Activated naive CD4-positive, alpha-beta T cell treated with anti-CD3 and anti-CD28 coated beads for 36 hours (primary cell): ENCODE data around the gene NEURL4. TPM values are rescaled to one million over a fixed set of nuclear protein-coding genes. Genes with fewer than 3 reads are reported as not detected.

Experiments
- CTCF ChIA-PET: fragments of 350-600 bp; sonication (Branson Sonifier 250); formaldehyde crosslinking; loops from one replicate; lab custom pipeline; 2021; ENCODE audit warnings: antibody characterized with exemption; lab: Charles Lee
- DNase-seq: peaks from one replicate; pipeline ENCODE4 v3.0.0-alpha.2; 2020
- H3K27ac Mint-ChIP-seq: one replicate; pipeline ENCODE4 v1.8.0; 2021; ENCODE audit warnings: mild to moderate bottlenecking, mixed read lengths
- H3K27me3 Mint-ChIP-seq: one replicate; pipeline ENCODE4 v1.8.0; 2021; ENCODE audit warnings: low read depth, mixed read lengths
- H3K36me3 Mint-ChIP-seq: one replicate; pipeline ENCODE4 v1.8.0; 2021; ENCODE audit warnings: low read depth, mixed read lengths
- H3K4me1 Mint-ChIP-seq: one replicate; pipeline ENCODE4 v1.8.0; 2021; ENCODE audit warnings: low read depth, mixed read lengths
- H3K4me3 Mint-ChIP-seq: one replicate; pipeline ENCODE4 v1.8.0; 2021; ENCODE audit warnings: mild to moderate bottlenecking, moderate library complexity, mixed read lengths
- H3K9me3 Mint-ChIP-seq: one replicate; pipeline ENCODE4 v1.8.0; 2021; ENCODE audit warnings: mixed read lengths
- intact Hi-C: fragments of 100-400 bp; cut with micrococcal nuclease; formaldehyde crosslinking; loops from one replicate; pipeline ENCODE4 v1.15.1; 2023
- total RNA-seq, 2 experiments: library from RNA; stranded (reverse); gene quantifications; one replicate each; pipeline ENCODE4 v1.2.3, GENCODE V29; 2021

The NEURL4 gene
- total RNA-seq, 2 experiments from 2014 or later = 21.9 to 22.5 TPM

DNA sequence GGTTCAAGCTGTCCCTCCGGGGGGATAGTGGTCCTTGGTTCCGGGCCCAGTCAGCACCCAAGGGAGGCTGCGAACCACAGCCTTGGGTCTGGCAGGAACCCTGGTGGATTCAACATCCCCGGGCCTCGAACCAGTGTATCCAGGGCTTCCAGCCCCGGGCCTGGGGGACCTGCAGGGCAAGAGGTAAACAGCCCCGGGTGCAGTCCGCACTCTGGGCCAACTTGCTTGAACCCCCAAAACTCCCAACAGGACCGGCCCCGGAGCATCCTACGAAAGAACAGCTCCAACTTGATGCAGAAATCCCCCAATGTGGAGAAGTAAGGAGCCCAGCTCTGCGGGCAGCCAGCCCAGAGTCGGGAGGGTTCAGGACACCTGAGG, 1.5 kb upstream of the NEURL4 start:
- Mint-ChIP-seq H3K27me3 (no peaks in the 10 kb centered on the region), H3K4me3 (peak overlapping the region; percentile 97), H3K4me1 (peaks cover 65% of the 10 kb centered on the region), H3K9me3 (no peaks in the 10 kb centered on the region), H3K27ac (peak overlapping the region; percentile 91), H3K36me3 (peaks cover 5% of the 10 kb centered on the region)
- CTCF ChIA-PET = interaction anchor here (1.2 to 1.7 kb wide), 4 partner anchors 15 to 20 kb away, joined by 3 to 8 read pairs (median 4); no protein-coding TSS in a partner anchor
- intact Hi-C loops = loop anchor here (5.0 to 10.0 kb wide), 2 partner anchors 152 to 514 kb away; partner anchors contain the start of genes POLR2A and SLC35G6
- DNase-seq = no peak

DNA sequence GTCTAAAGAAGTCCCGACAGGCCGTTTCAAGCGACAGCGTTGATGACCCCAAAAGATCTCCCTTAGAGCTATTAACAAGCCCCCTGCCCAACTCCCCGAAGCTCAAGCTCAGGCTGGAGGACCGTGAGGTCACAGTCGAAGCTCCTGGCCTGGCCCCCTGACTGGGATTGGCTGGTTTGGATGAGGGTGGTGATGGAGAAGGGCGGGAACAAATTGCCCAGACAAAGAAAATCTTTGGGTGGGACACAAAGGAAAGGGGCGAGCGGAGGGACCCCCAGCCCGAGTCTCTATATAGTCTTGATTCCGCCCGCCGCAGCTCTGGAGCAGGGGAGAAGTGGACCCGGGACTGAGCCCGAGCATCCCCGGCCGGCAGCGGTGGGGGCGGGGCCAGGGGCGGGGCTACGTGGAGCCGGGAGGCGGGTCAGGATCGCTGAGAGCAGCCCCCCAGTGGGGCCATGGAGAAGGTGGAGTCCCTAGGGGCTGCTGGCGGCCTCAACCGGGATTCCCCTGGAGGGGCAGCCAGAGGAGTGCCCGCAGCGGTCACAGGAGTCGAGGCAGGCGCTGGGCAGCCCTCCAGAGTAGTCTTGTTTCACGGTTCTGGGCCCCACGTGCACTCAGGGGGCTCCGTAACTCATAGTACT, 982 bp upstream of the NEURL4 start:
- Mint-ChIP-seq H3K27ac (peak overlapping the region; percentile 91), H3K9me3 (no peaks in the 10 kb centered on the region), H3K4me1 (peaks cover 60% of the 10 kb centered on the region), H3K36me3 (peaks cover 7% of the 10 kb centered on the region), H3K27me3 (no peaks in the 10 kb centered on the region), H3K4me3 (peak overlapping the region; percentile 97)
- DNase-seq = peak; percentile 87
- CTCF ChIA-PET = interaction anchor here (0.6 to 1.7 kb wide), 12 partner anchors 7 to 357 kb away, joined by 3 to 8 read pairs (median 4); partner anchors contain the start of genes SLC2A4, TMEM95 and TP53
- intact Hi-C loops = loop anchor here (1.0 to 10.0 kb wide), 7 partner anchors 23 to 515 kb away; partner anchors contain the start of genes EIF5A, POLR2A, SLC35G6 and TMEM256

DNA sequence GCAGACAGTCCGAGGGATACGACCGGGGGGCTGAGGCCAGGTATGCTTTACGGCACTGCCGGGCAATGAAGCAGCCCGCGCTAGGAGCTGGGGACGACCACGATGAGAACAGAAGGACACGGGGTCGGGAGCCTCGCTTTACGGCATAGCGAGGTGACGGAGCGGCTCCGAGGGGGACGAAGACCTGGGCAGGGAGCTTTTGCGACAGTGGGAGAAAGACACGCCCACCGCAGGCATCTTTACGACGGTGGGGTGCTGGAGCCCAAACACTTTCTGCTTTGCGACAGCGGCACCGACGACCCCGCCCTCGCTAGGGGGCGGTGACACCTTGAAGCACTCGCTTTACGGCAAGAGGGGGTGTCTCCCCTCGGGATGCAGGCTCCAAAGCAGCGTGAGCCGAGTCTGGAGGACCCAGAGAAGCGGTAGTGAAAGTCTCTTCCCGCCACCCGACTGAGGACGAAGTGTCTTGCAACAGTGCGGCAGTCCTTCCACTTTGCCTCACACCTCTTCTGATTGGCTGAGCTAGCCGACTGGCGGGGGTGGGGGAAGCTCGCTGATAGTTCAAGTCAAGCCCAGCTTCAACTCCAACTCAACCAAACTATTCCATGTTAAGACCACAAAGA, 350 bp upstream of the NEURL4 start:
- DNase-seq = peak; percentile 98
- Mint-ChIP-seq H3K4me3 (peak overlapping the region; percentile 97), H3K9me3 (no peaks in the 10 kb centered on the region), H3K27ac (peak overlapping the region; percentile 91), H3K4me1 (peaks cover 54% of the 10 kb centered on the region), H3K27me3 (no peaks in the 10 kb centered on the region), H3K36me3 (peaks cover 9% of the 10 kb centered on the region)
- CTCF ChIA-PET = interaction anchor here (0.6 to 1.7 kb wide), 13 partner anchors 8 to 357 kb away, joined by 3 to 8 read pairs (median 4); partner anchors contain the start of genes SLC2A4, TMEM95 and TP53
- intact Hi-C loops = loop anchor here (1.0 to 5.0 kb wide), 5 partner anchors 22 to 358 kb away; partner anchors contain the start of genes EIF5A, TMEM256, TP53 and WRAP53

DNA sequence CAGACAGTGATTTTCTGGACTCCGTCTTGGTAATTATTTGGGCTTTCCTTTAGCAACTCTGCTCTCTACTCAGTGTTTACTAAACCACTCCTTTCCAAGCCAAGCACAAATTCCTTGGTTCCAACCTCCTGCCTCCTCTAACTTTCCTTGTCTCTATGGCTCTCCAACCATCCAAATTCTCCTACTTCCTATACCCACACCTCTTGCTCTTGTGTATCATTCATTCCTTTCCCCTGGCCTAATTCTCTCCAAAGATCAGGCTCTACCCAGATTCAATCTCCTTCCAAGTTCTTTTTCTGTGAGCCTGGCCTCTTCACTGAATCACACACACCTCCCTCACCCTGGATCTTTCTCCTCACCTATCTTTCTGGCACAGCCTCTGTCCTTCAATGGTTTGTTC, 1.1 kb downstream of the NEURL4 start:
- peak overlapping the region; percentile 97 for H3K4me3 Mint-ChIP-seq
- DNase-seq = no peak
- H3K9me3 Mint-ChIP-seq = no peaks in the 10 kb centered on the region
- no peaks in the 10 kb centered on the region for H3K27me3 Mint-ChIP-seq
- H3K27ac Mint-ChIP-seq = peak overlapping the region; percentile 78
- peaks cover 22% of the 10 kb centered on the region for H3K36me3 Mint-ChIP-seq
- intact Hi-C loops = loop anchor here (5.0 kb wide), 1 partner anchor 359 kb away; the partner anchor contains the start of genes TP53 and WRAP53
- CTCF ChIA-PET = interaction anchor here (1.6 to 5.3 kb wide), 2 partner anchors 8 to 18 kb away, joined by 4 to 42 read pairs; partner anchors contain the start of gene ACAP1
- H3K4me1 Mint-ChIP-seq = peaks cover 52% of the 10 kb centered on the region

DNA sequence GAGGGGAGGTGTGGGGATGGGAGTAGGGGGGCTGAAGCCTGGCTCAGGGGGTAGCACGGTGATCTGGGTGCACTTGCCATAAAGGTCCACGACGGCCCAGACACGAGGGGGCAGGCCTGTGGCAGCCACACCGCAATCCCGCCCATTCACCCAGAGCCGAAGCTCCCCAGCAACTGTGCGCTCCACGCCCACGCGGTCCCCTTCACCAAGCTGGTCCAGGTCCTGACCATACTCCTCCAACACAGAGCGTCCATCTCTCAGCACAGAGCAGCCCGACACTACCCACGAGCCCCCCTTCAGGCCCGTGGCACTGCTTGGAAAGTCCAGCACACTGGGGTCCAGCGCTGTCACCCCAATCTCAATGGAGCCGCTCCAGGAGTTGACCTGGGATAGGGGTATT, 1.6 kb downstream of the NEURL4 start:
- intact Hi-C loops = loop anchor here (5.0 kb wide), 1 partner anchor 360 kb away; the partner anchor contains the start of genes TP53 and WRAP53
- peaks cover 23% of the 10 kb centered on the region for H3K36me3 Mint-ChIP-seq
- H3K4me3 Mint-ChIP-seq = no peak overlapping the region
- H3K4me1 Mint-ChIP-seq = peaks cover 48% of the 10 kb centered on the region
- no peak overlapping the region for H3K27ac Mint-ChIP-seq
- DNase-seq = no peak
- H3K9me3 Mint-ChIP-seq = no peaks in the 10 kb centered on the region
- no peaks in the 10 kb centered on the region for H3K27me3 Mint-ChIP-seq
- CTCF ChIA-PET = interaction anchor here (0.8 to 5.3 kb wide), 4 partner anchors 8 to 233 kb away, joined by 3 to 42 read pairs (median 4); partner anchors contain the start of gene ACAP1

DNA sequence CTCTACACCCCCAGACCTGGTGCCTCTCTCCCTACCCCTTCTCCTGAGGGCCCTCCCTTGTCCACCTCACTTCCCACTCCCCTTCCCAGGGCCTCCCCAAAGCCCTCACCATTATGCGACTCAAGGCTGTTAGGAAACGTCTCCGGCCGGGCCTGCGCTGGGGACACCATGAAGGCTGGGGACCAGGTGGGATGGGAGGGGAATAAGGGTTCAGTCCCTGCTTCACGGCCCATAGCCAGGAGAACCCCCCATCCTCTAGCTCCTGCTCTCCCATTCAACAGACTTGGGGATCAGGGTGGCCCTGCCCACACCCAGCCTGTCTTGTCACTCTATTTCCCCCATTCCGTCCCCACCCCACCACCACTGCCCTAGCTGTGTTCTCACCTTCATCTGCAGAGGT, 2.1 kb downstream of the NEURL4 start:
- no peak for DNase-seq
- H3K9me3 Mint-ChIP-seq = no peaks in the 10 kb centered on the region
- peaks cover 44% of the 10 kb centered on the region for H3K4me1 Mint-ChIP-seq
- H3K27ac Mint-ChIP-seq = peak overlapping the region; percentile 11
- intact Hi-C loops = loop anchor here (5.0 kb wide), 1 partner anchor 360 kb away; the partner anchor contains the start of genes TP53 and WRAP53
- no peaks in the 10 kb centered on the region for H3K27me3 Mint-ChIP-seq
- CTCF ChIA-PET = interaction anchor here (0.8 to 5.3 kb wide), 6 partner anchors 9 to 260 kb away, joined by 3 to 42 read pairs (median 4); partner anchors contain the start of gene ACAP1
- H3K36me3 Mint-ChIP-seq = peaks cover 23% of the 10 kb centered on the region
- no peak overlapping the region for H3K4me3 Mint-ChIP-seq

DNA sequence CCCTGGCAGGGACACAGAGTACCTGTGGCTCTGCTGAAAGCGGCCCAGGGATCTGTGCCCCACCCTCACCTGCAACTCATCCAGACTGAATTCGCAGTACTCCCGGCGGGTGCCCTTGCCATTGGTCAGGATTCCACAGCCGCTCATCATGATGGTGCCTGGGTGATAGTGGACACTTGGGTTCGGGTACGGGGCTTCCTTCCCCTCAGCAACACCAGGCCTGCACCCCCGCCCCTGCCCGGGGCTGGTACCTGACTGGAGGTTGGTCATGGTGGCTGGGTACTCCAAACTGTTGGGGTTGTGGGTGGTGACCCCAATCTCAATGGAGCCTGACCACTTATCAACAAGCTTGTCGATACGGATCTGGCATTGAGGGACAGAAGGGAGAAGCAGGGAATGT, 2.9 kb downstream of the NEURL4 start:
- intact Hi-C loops = loop anchor here (5.0 kb wide), 1 partner anchor 361 kb away; the partner anchor contains the start of genes TP53 and WRAP53
- no peak overlapping the region for H3K27ac Mint-ChIP-seq
- CTCF ChIA-PET = interaction anchor here (0.8 to 5.3 kb wide), 4 partner anchors 10 to 261 kb away, joined by 3 to 42 read pairs (median 5); partner anchors contain the start of gene ACAP1
- H3K4me3 Mint-ChIP-seq = no peak overlapping the region
- DNase-seq = no peak
- peaks cover 26% of the 10 kb centered on the region for H3K36me3 Mint-ChIP-seq
- H3K9me3 Mint-ChIP-seq = no peaks in the 10 kb centered on the region
- H3K27me3 Mint-ChIP-seq = no peaks in the 10 kb centered on the region
- H3K4me1 Mint-ChIP-seq = peaks cover 35% of the 10 kb centered on the region

DNA sequence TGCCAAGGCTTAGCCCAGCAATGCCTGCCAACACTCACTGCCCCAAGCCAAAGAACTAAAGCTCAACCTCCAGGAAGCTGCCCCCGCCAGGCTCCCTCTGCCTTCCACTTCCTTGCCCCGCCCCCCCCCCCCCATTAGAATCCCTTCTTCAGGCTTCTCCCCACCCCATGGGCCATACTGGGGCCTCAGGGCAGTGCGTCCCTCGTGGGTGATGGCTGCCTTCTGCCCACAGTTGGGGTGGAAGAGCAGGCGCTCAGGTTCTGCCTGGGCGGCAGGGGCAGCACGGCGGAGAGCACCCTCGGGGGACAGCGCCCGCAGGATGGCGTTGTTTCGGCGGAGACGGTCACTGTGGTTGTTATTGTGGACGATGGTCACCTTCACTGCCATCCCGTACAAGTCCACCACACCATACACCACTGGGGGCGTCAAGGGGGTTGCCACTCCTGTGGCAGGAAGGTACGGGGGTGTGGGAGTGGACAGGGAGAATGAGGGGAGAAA, 4.1 kb downstream of the NEURL4 start:
- intact Hi-C loops = loop anchor here (5.0 kb wide), 1 partner anchor 362 kb away; the partner anchor contains the start of genes TP53 and WRAP53
- Mint-ChIP-seq H3K4me3 (no peak overlapping the region), H3K36me3 (peaks cover 29% of the 10 kb centered on the region), H3K4me1 (peaks cover 26% of the 10 kb centered on the region), H3K27ac (no peak overlapping the region), H3K27me3 (no peaks in the 10 kb centered on the region), H3K9me3 (no peaks in the 10 kb centered on the region)
- DNase-seq = no peak
- CTCF ChIA-PET = interaction anchor here (0.6 to 5.3 kb wide), 13 partner anchors 10 to 116 kb away, joined by 3 to 42 read pairs (median 3); partner anchors contain the start of genes ACAP1 and GPS2

DNA sequence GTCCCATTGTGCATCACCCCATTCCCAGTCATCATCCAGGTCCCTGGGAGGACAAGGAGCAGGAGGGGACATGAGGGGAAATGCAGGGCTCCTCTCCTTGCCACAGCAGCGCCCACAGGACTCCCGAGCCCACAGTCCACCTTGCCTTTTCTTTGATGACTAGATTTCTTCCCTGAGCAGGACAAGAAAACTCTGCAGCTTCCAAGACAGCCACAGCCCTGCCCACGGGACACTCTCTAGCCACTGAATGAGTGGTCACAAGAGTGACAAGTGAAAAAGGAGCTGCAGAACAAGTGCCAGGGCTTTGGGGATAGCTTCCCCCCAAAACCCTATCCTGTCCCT, 4.7 kb downstream of the NEURL4 start:
- CTCF ChIA-PET = interaction anchor here (0.6 to 5.3 kb wide), 11 partner anchors 9 to 116 kb away, joined by 3 to 42 read pairs (median 3); partner anchors contain the start of genes ACAP1 and GPS2
- no peak overlapping the region for H3K27ac Mint-ChIP-seq

DNA sequence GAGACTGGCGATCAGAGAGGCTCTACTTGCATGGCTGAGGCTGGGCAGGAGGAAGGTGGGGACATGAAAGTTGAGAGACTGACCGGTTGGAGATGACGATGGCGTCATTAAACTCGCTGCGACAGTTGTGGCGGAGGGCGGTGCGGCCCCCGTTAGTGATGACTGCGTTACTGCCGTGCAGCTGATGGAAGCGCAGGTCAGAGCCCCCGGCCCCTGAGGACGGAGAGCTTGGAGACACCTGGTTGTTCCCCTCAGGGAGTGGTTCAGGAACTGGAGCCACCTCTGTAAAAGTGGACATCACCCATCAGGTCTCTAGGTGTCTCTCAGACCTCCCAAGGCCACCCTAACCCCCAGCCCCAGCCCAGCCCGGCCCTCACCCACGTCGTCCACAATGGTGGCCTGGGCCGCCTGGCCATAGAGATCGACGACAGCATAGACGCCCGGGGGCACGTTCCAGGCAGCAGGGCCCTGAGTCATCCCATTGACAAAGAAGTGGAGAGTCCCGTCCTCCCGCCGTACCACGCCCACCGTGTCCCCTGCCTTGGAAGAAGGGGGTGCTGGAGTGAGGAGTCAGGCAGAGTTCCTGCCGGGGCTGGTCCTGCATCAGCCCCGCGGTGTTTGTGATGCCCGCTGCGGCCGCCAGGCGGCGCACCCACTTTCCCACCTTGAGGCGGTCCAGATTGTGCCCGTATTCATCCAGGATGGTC, 5.3 kb downstream of the NEURL4 start:
- Mint-ChIP-seq H3K27ac (no peak overlapping the region), H3K36me3 (peaks cover 30% of the 10 kb centered on the region), H3K4me1 (peaks cover 25% of the 10 kb centered on the region)

More for the DNA sequence above, 4.7 kb downstream of the NEURL4 start:
- Mint-ChIP-seq H3K4me1 (peaks cover 25% of the 10 kb centered on the region), H3K36me3 (peaks cover 29% of the 10 kb centered on the region), H3K27me3 (no peaks in the 10 kb centered on the region), H3K9me3 (no peaks in the 10 kb centered on the region), H3K4me3 (no peak overlapping the region)
- no peak for DNase-seq
- intact Hi-C loops = loop anchor here (1.0 kb wide), 1 partner anchor 22 kb away; no protein-coding TSS in a partner anchor

More for the DNA sequence above, 5.3 kb downstream of the NEURL4 start:
- intact Hi-C loops = loop anchor here (1.0 kb wide), 1 partner anchor 22 kb away; no protein-coding TSS in a partner anchor
- no peaks in the 10 kb centered on the region for H3K27me3 Mint-ChIP-seq
- DNase-seq = peak; percentile 73
- no peak overlapping the region for H3K4me3 Mint-ChIP-seq
- CTCF ChIA-PET = interaction anchor here (0.6 to 5.3 kb wide), 12 partner anchors 8 to 279 kb away, joined by 3 to 42 read pairs (median 4); partner anchors contain the start of genes ACAP1 and GPS2
- H3K9me3 Mint-ChIP-seq = no peaks in the 10 kb centered on the region
